Glomerular endothelial cell (primary cell): ENCODE results near the gene KCND3. TPM values are rescaled to one million over a fixed set of nuclear protein-coding genes. Genes with fewer than 3 reads are reported as not detected.

Experiments
- DNase-seq: peaks from one replicate; pipeline ENCODE4 v3.0.0-alpha.2; 2011; ENCODE audit warnings: low read depth, low spot score; ENCODE audit errors: extremely low read depth
- total RNA-seq: library from RNA; depleted of rRNA; stranded (reverse); fragments of >200 nt; gene quantifications from 2 replicates; pipeline ENCODE4 v1.2.3, GENCODE V29; 2015

Gene KCND3
- total RNA-seq, 1 donor from 2014 or later: not detected

- DNase-seq: no peak
Observed at GRCh38 chr1:111961016-111961415, 28.5 kb downstream of the KCND3 start.

GRCh38 chr1:111959436-111959835 lies 30.0 kb downstream of the KCND3 start:
- no peak for DNase-seq

- DNase-seq: no peak
Observed at GRCh38 chr1:111958851-111959250, 30.6 kb downstream of the KCND3 start.

GRCh38 chr1:111958075-111958474 lies 31.4 kb downstream of the KCND3 start:
- no peak for DNase-seq

- no peak for DNase-seq
Observed at GRCh38 chr1:111956155-111956771, 33.2 kb downstream of the KCND3 start.

GRCh38 chr1:111955755-111956154 lies 33.7 kb downstream of the KCND3 start:
- DNase-seq: no peak

- DNase-seq: no peak
Observed at GRCh38 chr1:111953797-111954196, 35.7 kb downstream of the KCND3 start.

- no peak for DNase-seq
Observed at GRCh38 chr1:111952125-111952657, 37.3 kb downstream of the KCND3 start.

GRCh38 chr1:111948209-111949171 lies 41.0 kb downstream of the KCND3 start:
- DNase-seq: no peak

GRCh38 chr1:111943846-111944749 lies 45.4 kb downstream of the KCND3 start:
- no peak for DNase-seq

GRCh38 chr1:111943066-111943465 lies 46.4 kb downstream of the KCND3 start:
- DNase-seq: no peak

- DNase-seq: no peak
Observed at GRCh38 chr1:111938536-111938935, 50.9 kb downstream of the KCND3 start.

- no peak for DNase-seq
Observed at GRCh38 chr1:111938123-111938522, 51.3 kb downstream of the KCND3 start.

- no peak for DNase-seq
Observed at GRCh38 chr1:111937147-111937725, 52.2 kb downstream of the KCND3 start.

GRCh38 chr1:111934106-111934852 lies 55.2 kb downstream of the KCND3 start:
- no peak for DNase-seq

GRCh38 chr1:111930356-111930755 lies 59.1 kb downstream of the KCND3 start:
- no peak for DNase-seq

GRCh38 chr1:111928531-111928930 lies 60.9 kb downstream of the KCND3 start:
- DNase-seq: no peak

GRCh38 chr1:111927652-111928051 lies 61.8 kb downstream of the KCND3 start:
- DNase-seq: no peak

- DNase-seq: no peak
Observed at GRCh38 chr1:111924786-111925185, 64.7 kb downstream of the KCND3 start.

GRCh38 chr1:111923766-111924165 lies 65.7 kb downstream of the KCND3 start:
- no peak for DNase-seq
